OCI-M1 (cell line): ENCODE measurements around the gene ISLR.

Source experiments
- DNase-seq: peaks from one replicate; lab custom pipeline; 2025; lab: John Stamatoyannopoulos, UW

ISLR gene

GRCh38 chr15:74173380-74174218 lies at the start of gene ISLR:
Gene ISLR, plus strand, starts transcription at chr15:74173710. Its CDS starts 1,149 bp downstream, at chr15:74174859.
- DNase-seq: no peak

GRCh38 chr15:74124196-74124595 lies 49.3 kb upstream of the ISLR start:
- DNase-seq: no peak

- DNase-seq: no peak
Measured at GRCh38 chr15:74124759-74125158, 48.8 kb upstream of the ISLR start.

- DNase-seq: peak; percentile 91
Measured at GRCh38 chr15:74127255-74127953, 46.1 kb upstream of the ISLR start.

GRCh38 chr15:74127954-74128784 lies 45.3 kb upstream of the ISLR start:
- DNase-seq: no peak

GRCh38 chr15:74128785-74129585 lies 44.5 kb upstream of the ISLR start:
- DNase-seq: no peak

GRCh38 chr15:74129586-74130154 lies 43.8 kb upstream of the ISLR start:
- DNase-seq: no peak

- no peak for DNase-seq
Measured at GRCh38 chr15:74130155-74130848, 43.2 kb upstream of the ISLR start, which contains the start of gene ISLR2. Gene ISLR2, plus strand, starts transcription at chr15:74130586. Its CDS starts 2,169 bp downstream, at chr15:74132755.

- no peak for DNase-seq
Measured at GRCh38 chr15:74130849-74131627, 42.5 kb upstream of the ISLR start.

GRCh38 chr15:74131628-74132413 lies 41.7 kb upstream of the ISLR start:
- no peak for DNase-seq

GRCh38 chr15:74132681-74133651 lies 40.5 kb upstream of the ISLR start:
- DNase-seq: no peak

GRCh38 chr15:74133694-74134386 lies 39.7 kb upstream of the ISLR start:
- no peak for DNase-seq

GRCh38 chr15:74134387-74135027 lies 39.0 kb upstream of the ISLR start:
- no peak for DNase-seq

GRCh38 chr15:74135041-74135565 lies 38.4 kb upstream of the ISLR start:
- DNase-seq: no peak

GRCh38 chr15:74136540-74136813 lies 37.0 kb upstream of the ISLR start:
- no peak for DNase-seq

- no peak for DNase-seq
Measured at GRCh38 chr15:74136814-74137536, 36.5 kb upstream of the ISLR start.
